ENCODE data around the gene FBXO31. TPM values are rescaled to one million over a fixed set of nuclear protein-coding genes. Genes with fewer than 3 reads are reported as not detected.

FBXO31 gene
- total RNA-seq, 1 donor from 2014 or later = 27.1 TPM

DNA sequence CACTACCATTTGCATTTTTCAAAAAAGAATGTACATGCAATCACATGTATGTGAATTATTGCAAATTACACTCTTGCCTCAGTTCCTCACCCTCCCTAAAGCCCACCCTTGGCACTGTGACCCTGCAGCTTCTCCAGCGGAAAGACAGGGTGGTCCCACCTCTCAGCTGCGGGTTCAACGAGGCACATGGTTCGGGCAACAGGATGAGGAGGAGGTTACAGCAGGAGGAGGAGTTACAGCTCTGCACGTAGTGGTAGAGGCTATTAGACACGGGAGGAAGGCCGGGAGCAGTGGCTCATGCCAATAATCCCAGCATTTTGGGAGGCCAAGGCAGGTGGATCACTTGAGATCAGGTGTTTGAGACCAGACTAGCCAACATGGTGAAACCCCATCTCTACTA lies 71.6 kb downstream of the FBXO31 start:
- no peaks in the 10 kb centered on the region for H3K4me1 Mint-ChIP-seq
- ATAC-seq (ENCODE audit: low read depth) = no peak
- no peaks in the 10 kb centered on the region for H3K36me3 Mint-ChIP-seq (ENCODE audit: low read depth)
- intact Hi-C loops (cut with micrococcal nuclease) = no loop called here
- ChIA-PET POLR2A (no interaction called here), CTCF (no interaction called here)
- no peak for DNase-seq
- peaks cover 5% of the 10 kb centered on the region for H3K9me3 Mint-ChIP-seq
- H3K27ac Mint-ChIP-seq = no peak overlapping the region
- no peaks in the 10 kb centered on the region for H3K27me3 Mint-ChIP-seq
- no peak overlapping the region for H3K4me3 Mint-ChIP-seq
- TF ChIP-seq, protein P1, sequence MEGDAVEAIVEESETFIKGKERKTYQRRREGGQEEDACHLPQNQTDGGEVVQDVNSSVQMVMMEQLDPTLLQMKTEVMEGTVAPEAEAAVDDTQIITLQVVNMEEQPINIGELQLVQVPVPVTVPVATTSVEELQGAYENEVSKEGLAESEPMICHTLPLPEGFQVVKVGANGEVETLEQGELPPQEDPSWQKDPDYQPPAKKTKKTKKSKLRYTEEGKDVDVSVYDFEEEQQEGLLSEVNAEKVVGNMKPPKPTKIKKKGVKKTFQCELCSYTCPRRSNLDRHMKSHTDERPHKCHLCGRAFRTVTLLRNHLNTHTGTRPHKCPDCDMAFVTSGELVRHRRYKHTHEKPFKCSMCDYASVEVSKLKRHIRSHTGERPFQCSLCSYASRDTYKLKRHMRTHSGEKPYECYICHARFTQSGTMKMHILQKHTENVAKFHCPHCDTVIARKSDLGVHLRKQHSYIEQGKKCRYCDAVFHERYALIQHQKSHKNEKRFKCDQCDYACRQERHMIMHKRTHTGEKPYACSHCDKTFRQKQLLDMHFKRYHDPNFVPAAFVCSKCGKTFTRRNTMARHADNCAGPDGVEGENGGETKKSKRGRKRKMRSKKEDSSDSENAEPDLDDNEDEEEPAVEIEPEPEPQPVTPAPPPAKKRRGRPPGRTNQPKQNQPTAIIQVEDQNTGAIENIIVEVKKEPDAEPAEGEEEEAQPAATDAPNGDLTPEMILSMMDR (IDR thresholded peaks at IDR 0.05) = no peak

DNA sequence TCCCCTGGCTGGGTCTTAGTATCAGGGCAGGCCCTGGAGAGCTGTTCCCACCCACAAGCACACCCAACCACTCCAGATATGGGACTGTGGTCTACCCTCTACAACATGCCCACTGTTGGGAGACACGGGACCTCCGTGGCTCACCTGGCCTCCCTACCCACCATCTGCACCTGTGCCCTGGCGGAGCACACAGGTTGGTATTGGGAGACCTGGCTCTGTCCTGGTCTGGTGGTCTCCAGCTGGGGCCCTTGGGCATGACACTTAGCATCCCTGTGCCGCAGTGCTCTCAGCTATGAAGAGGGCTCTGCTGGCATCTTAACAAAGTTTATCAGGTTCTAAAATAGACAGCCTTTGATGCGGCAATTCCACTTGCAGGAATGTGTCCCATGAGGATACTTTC lies 72.2 kb downstream of the FBXO31 start:
- Mint-ChIP-seq H3K9me3 (peaks cover 5% of the 10 kb centered on the region), H3K27me3 (no peaks in the 10 kb centered on the region), H3K27ac (no peak overlapping the region), H3K36me3 (ENCODE audit: low read depth) (no peaks in the 10 kb centered on the region), H3K4me1 (no peaks in the 10 kb centered on the region), H3K4me3 (no peak overlapping the region)
- POLR2A ChIA-PET = no interaction called here
- CTCF ChIA-PET = no interaction called here
- TF ChIP-seq, protein P1 (IDR thresholded peaks at IDR 0.05) = no peak
- ATAC-seq (ENCODE audit: low read depth) (no peak), DNase-seq (no peak)
- intact Hi-C loops (cut with micrococcal nuclease) = no loop called here

DNA sequence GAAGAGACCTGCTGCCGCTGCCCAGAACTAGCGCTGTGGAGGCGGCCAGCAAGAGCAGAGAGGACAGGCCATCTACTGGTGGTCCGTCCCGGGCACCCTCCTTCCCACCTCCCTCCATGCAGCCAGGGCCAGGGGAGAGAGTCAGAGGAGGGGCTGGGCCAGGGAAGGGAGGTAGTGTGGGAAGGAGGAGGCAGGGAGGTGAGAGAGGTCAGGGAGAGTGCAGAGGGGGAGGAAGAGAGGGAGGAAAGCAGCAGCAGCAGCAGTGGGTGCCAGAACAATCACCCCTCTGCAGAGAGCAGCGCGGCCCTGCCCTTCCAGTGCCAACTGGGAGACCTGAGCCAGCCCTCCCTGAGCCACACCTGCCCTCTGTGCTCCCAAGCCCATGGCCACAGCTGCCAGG lies 73.0 kb downstream of the FBXO31 start:
- H3K36me3 Mint-ChIP-seq (ENCODE audit: low read depth) = no peaks in the 10 kb centered on the region
- ATAC-seq (ENCODE audit: low read depth) (no peak), DNase-seq (no peak)
- ChIA-PET CTCF (no interaction called here), POLR2A (no interaction called here)
- TF ChIP-seq, protein P1 (IDR thresholded peaks at IDR 0.05) = no peak
- H3K4me3 Mint-ChIP-seq = no peak overlapping the region
- intact Hi-C loops (cut with micrococcal nuclease) = no loop called here
- H3K27ac Mint-ChIP-seq = no peak overlapping the region
- H3K4me1 Mint-ChIP-seq = no peaks in the 10 kb centered on the region
- H3K27me3 Mint-ChIP-seq = no peaks in the 10 kb centered on the region
- peaks cover 5% of the 10 kb centered on the region for H3K9me3 Mint-ChIP-seq

DNA sequence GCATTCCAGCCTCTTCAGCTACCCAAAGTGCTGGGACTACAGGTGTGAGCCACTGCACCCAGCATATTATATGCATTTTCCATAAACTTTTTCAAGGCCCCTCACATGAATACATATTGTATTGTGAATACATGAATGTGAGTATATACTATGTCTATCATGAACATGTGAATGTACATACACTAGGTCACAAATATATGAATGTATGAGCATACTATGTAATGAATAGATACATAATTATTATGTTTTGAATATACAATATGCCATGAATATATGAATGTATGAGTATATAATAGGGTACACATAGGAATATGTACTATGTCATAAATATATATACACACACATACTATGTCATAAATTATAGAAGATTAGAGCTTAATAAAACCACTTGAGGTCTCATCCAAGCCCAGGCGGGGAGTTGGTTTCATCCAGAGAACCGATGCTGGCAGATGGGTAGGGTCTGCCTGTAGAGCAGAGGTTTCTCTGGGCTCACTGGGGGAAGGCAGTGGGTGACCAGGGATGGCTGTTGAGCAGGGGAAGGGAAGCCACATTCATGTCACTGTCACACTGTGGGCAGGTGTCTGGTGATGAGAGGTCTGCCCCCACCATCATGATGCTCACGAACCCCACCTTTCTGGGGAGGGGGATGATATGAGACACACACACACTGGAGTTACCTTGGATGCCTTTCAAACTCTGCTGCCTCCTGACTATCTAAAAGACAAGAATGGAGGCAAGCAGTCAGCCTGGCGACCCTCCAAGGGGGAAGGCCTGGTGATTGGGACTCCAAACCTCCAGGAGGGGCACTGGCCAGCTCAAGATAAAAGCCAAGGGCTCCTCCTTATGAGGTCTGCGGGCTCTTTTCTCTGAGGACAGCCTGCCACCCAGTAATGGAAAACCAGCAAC lies 73.7 kb downstream of the FBXO31 start:
- no peak for ATAC-seq (ENCODE audit: low read depth)
- H3K27ac Mint-ChIP-seq = no peak overlapping the region
- TF ChIP-seq, protein P1 (IDR thresholded peaks at IDR 0.05) = no peak
- ChIA-PET CTCF (no interaction called here), POLR2A (no interaction called here)
- no peak for DNase-seq
- intact Hi-C loops (cut with micrococcal nuclease) = no loop called here
- no peaks in the 10 kb centered on the region for H3K27me3 Mint-ChIP-seq
- H3K4me3 Mint-ChIP-seq = no peak overlapping the region
- H3K4me1 Mint-ChIP-seq = no peaks in the 10 kb centered on the region
- H3K36me3 Mint-ChIP-seq (ENCODE audit: low read depth) = no peaks in the 10 kb centered on the region
- peaks cover 5% of the 10 kb centered on the region for H3K9me3 Mint-ChIP-seq

DNA sequence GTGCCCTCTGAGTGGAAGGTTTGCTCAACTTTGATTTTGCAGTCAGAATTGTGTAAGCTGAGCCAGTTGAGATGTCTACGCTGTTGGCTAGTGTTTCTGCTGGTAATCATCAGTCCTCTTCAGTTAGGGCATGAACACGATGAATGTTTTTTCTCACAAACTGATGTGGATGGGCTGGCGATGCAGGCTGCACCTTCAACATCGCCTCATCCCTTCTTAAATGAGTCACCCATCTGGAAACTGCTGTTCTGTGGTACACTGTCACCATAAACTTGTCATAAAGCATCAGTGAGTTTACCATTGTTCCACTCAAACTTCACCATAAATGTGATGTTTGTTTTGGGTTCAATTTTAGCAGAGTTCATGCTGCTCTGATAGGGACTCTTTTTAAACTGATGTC lies 74.8 kb downstream of the FBXO31 start:
- no peak for DNase-seq
- no peaks in the 10 kb centered on the region for H3K27me3 Mint-ChIP-seq
- ChIA-PET CTCF (no interaction called here), POLR2A (interaction anchor here (0.6 kb wide), 1 partner anchor 9 kb away, joined by 3 read pairs; no protein-coding TSS in a partner anchor)
- TF ChIP-seq, protein P1 (IDR thresholded peaks at IDR 0.05) = no peak
- H3K4me3 Mint-ChIP-seq = no peak overlapping the region
- intact Hi-C loops (cut with micrococcal nuclease) = no loop called here
- H3K27ac Mint-ChIP-seq = no peak overlapping the region
- no peak for ATAC-seq (ENCODE audit: low read depth)
- H3K36me3 Mint-ChIP-seq (ENCODE audit: low read depth) = no peaks in the 10 kb centered on the region
- H3K4me1 Mint-ChIP-seq = no peaks in the 10 kb centered on the region
- peaks cover 5% of the 10 kb centered on the region for H3K9me3 Mint-ChIP-seq

All from activated B cell treated with CpG ODN at 0.5 μM for 24 hours (primary cell).